HFFc6 (cell line): ENCODE results near the gene RAET1E. TPM values are rescaled to one million over a fixed set of nuclear protein-coding genes. Genes with fewer than 3 reads are reported as not detected.
"Not testable (repeated sequence)": the region's sequence is repeated elsewhere in the genome, so short reads cannot be mapped to it uniquely, and the experiment has no call there.

ENCODE experiments used
- DNase-seq: peaks from one replicate; pipeline ENCODE4 v3.0.0-alpha.2; 2018
- H3K27ac Mint-ChIP-seq: 2 replicates; pipeline ENCODE4 v1.8.0; 2020; ENCODE audit warnings: mild to moderate bottlenecking, mixed read lengths
- H3K27me3 Mint-ChIP-seq: 2 replicates; pipeline ENCODE4 v1.8.0; 2021; ENCODE audit warnings: mild to moderate bottlenecking, moderate library complexity, mixed read lengths; ENCODE audit not compliant: insufficient read depth
- H3K36me3 Mint-ChIP-seq: 2 replicates; pipeline ENCODE4 v1.8.0; 2021; ENCODE audit warnings: low read depth, mixed read lengths
- H3K4me1 Mint-ChIP-seq: 2 replicates; pipeline ENCODE4 v1.8.0; 2020; ENCODE audit warnings: low read depth, mixed read lengths
- H3K4me3 Mint-ChIP-seq: 2 replicates; pipeline ENCODE4 v1.8.0; 2020; ENCODE audit warnings: mild to moderate bottlenecking, moderate library complexity, mixed read lengths
- H3K9me3 Mint-ChIP-seq: 2 replicates; pipeline ENCODE4 v1.8.0; 2020; ENCODE audit warnings: mild to moderate bottlenecking, mixed read lengths
- total RNA-seq, 6 experiments: library from RNA; stranded (reverse); fragmentation: NEBNext Ultra II Directional; extraction: Animal tissue kit (Norgen Biotek cat#: 25700); gene quantifications; 2 replicates in 1 of 6; 3 replicates in 5 of 6; pipeline ENCODE4 v1.2.3, GENCODE V29; 2021
- TF ChIP-seq, protein P1 (sequence below): fragments of 200-600 bp; sonication (generic); IDR thresholded peaks from 2 replicates; pipeline ENCODE4 v1.5.0; 2021; ENCODE audit warnings: antibody characterized with exemption, mild to moderate bottlenecking

The RAET1E gene
- total RNA-seq, 6 experiments from 2014 or later, result 0.14 to 0.41 (median 0.26) TPM; not detected in 1

- Mint-ChIP-seq H3K4me1 (peaks cover 20% of the 10 kb centered on the region), H3K9me3 (no peaks in the 10 kb centered on the region), H3K4me3 (no peak overlapping the region), H3K36me3 (no peaks in the 10 kb centered on the region), H3K27ac (no peak overlapping the region; the same call in 1 of the 2 replicates), H3K27me3 (peaks cover 33% of the 10 kb centered on the region)
- no peak for DNase-seq
- TF ChIP-seq, protein P1, sequence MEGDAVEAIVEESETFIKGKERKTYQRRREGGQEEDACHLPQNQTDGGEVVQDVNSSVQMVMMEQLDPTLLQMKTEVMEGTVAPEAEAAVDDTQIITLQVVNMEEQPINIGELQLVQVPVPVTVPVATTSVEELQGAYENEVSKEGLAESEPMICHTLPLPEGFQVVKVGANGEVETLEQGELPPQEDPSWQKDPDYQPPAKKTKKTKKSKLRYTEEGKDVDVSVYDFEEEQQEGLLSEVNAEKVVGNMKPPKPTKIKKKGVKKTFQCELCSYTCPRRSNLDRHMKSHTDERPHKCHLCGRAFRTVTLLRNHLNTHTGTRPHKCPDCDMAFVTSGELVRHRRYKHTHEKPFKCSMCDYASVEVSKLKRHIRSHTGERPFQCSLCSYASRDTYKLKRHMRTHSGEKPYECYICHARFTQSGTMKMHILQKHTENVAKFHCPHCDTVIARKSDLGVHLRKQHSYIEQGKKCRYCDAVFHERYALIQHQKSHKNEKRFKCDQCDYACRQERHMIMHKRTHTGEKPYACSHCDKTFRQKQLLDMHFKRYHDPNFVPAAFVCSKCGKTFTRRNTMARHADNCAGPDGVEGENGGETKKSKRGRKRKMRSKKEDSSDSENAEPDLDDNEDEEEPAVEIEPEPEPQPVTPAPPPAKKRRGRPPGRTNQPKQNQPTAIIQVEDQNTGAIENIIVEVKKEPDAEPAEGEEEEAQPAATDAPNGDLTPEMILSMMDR, result no peak
Observed at GRCh38 chr6:149924933-149925252, 27.0 kb upstream of the RAET1E start.

- DNase-seq, result no peak
- H3K9me3 Mint-ChIP-seq, result no peaks in the 10 kb centered on the region
- no peaks in the 10 kb centered on the region for H3K36me3 Mint-ChIP-seq
- H3K27ac Mint-ChIP-seq, result no peak overlapping the region
- H3K4me1 Mint-ChIP-seq, result peaks cover 20% of the 10 kb centered on the region
- H3K27me3 Mint-ChIP-seq, result peaks cover 30% of the 10 kb centered on the region
- TF ChIP-seq, protein P1, result no peak
- peak overlapping the region; percentile 36; the same call in 1 of the 2 replicates for H3K4me3 Mint-ChIP-seq
Observed at GRCh38 chr6:149924206-149924932, 26.5 kb upstream of the RAET1E start.

DNA sequence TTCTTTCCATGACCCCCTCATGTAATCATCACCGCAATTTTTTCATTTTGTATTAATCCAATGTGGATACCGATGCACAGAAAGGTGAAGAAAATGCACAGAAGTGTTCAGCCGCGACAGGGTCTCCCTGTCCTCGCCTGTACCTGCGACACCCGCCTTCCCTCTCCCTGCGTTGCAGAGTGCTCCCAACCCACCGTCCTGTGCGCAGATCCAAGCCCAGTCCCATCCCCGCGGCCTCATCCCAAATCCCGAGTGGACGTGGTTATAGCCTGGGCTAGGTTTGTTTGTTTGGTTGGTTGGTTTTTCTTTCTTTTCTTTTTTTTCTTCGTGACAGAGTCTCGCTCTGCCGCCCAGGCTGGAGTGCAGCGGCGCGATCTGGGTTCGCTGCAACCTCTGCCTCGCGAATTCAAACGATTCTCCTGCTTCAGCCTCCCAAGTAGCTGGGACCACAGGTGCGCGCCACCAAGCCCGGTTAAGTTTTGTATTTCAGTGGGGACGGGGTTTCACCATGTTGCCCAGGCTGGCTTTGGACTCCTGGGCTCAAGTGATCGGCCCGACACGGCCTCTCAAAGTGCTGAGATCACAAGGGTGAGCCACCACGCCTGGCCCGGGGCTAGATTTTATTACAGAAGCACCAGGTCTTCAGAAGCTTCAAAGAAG is 25.5 kb upstream of the RAET1E start:
- TF ChIP-seq, protein P1, result no peak
- peaks cover 20% of the 10 kb centered on the region for H3K4me1 Mint-ChIP-seq
- no peak overlapping the region for H3K27ac Mint-ChIP-seq
- H3K27me3 Mint-ChIP-seq, result peaks cover 27% of the 10 kb centered on the region
- H3K4me3 Mint-ChIP-seq, result peak overlapping the region; percentile 87
- H3K36me3 Mint-ChIP-seq, result no peaks in the 10 kb centered on the region
- no peak for DNase-seq
- H3K9me3 Mint-ChIP-seq, result no peaks in the 10 kb centered on the region

DNA sequence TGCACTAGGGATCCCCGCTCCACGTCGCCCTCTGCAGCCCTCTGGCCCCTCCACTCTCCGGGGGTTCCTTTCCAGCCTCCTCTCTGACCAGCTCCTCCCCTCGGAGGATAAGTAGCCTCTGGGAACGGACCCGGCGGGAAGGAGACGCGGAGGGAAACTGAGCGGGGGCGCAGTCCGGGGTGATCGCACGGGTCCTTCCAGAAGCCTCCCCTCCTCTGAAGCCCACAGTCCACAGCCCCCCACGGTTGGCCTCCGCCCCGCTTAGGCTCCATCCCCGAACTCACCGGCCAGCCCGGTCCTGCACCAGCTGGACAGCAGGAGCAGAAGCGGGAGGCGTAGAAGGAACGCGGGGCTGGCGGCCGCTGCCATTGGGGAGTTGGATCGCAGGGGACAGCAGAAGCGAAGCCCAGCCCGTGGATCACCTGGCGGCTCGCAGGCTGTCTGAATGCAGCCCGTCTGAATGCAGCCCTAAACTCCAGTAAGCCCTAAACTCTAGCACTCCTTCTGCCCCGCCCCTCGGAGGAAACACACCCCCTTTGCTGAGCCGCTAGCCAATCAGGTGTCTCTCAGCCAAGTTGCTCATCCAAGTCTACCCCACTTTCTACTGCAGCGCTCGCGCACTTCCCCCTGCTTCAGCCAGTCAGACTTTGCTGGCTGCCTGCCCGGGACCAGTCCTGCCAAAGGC is 24.9 kb upstream of the RAET1E start, which contains the start of gene RAET1G:
RAET1G (minus strand) TSS at position 480 of the 685 bp plus-strand sequence; CDS start at position 369, 111 bp downstream.
- H3K27ac Mint-ChIP-seq, result no peak within 1 kb of the TSS
- TF ChIP-seq, protein P1, result peak; percentile 14; the same call in 1 of the 2 replicates
- DNase-seq, result peak; percentile 88
- H3K4me3 Mint-ChIP-seq, result peak within 1 kb of the TSS; percentile 87
- H3K27me3 Mint-ChIP-seq, result peaks cover 27% of the 10 kb centered on the region
- no peaks in the 10 kb centered on the region for H3K36me3 Mint-ChIP-seq
- no peaks in the 10 kb centered on the region for H3K9me3 Mint-ChIP-seq
- peaks cover 20% of the 10 kb centered on the region for H3K4me1 Mint-ChIP-seq

GRCh38 chr6:149922091-149922490 is 24.2 kb upstream of the RAET1E start:
- H3K27me3 Mint-ChIP-seq, result peaks cover 27% of the 10 kb centered on the region
- H3K9me3 Mint-ChIP-seq, result not testable (repeated sequence)
- peak overlapping the region; percentile 87 for H3K4me3 Mint-ChIP-seq

DNA sequence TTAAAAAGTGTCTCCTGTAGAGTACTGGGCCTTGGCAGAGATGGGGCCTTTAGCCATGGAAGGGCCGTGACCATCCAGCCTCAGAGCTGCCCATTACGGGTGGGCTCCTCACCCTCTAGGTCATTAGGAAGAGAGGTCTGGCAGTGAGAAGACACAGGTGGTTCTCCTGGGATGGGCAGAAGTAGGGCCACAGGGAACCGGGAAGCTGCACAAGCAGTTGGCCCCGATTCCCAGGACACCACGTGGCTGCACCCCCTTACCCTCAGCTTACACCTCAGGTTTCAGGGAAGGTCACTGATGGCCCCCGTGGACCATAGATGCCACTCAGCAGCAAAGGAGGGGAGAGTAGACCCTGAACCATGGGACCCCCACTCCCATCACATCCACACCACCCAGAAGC is 23.4 kb upstream of the RAET1E start:
- H3K9me3 Mint-ChIP-seq, result no peaks in the 10 kb centered on the region
- H3K4me3 Mint-ChIP-seq, result no peak overlapping the region

More at GRCh38 chr6:149922091-149922490, 24.2 kb upstream of the RAET1E start:
- H3K36me3 Mint-ChIP-seq, DNase-seq, H3K27ac Mint-ChIP-seq: not testable (repeated sequence)
- peaks cover 20% of the 10 kb centered on the region for H3K4me1 Mint-ChIP-seq

More for the DNA sequence above, 23.4 kb upstream of the RAET1E start:
- TF ChIP-seq, protein P1, result no peak
- no peak for DNase-seq
- no peaks in the 10 kb centered on the region for H3K36me3 Mint-ChIP-seq
- no peak overlapping the region for H3K27ac Mint-ChIP-seq
- peaks cover 18% of the 10 kb centered on the region for H3K4me1 Mint-ChIP-seq
- H3K27me3 Mint-ChIP-seq, result peaks cover 27% of the 10 kb centered on the region
